GM21390 (cell line): Measurements from ENCODE around the gene ALK.

Experiments
- ATAC-seq: cut with Tn5 transposase; IDR thresholded peaks from one replicate; pipeline ENCODE4 v1.9.1; 2021; ENCODE audit not compliant: unreplicated experiment

Gene ALK

DNA sequence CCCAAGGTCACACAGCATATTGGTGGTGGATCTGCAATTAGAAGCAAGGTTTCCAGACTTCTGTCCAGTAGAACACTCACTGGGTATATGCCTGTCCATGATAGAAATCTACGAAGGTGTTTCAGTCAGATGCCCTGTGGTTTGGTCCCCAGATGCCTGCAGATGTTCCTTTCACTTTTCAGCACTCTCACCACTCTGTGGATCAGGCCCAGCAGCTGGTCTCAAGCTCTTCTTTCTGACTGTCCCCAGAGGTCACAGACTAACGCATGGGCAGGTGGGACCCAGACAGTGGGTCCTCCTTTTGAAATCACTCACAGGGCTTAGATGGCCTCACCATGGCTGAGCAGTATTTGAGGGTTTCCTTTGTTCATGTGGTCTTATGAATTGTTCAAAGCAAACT, 376.5 kb downstream of the ALK start:
- no peak for ATAC-seq

DNA sequence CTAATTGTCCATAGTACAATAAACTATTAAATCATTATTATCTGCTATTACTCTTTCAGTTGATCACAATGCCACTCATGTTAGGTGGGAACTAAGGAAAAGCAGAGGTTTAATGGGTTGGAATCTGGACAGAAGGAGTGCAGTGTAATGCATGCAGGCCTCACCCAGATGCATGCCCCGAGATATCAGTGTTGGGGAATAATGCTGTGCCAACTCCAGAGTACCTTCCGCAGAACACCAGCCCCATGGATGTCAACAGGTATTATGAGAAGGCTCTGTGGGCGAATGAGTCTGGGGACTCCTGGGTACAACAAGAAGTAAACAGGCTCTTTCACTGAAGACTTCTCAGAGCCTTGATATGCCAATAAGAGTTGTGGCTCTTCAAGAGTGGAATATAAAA, 377.4 kb downstream of the ALK start:
- no peak for ATAC-seq

DNA sequence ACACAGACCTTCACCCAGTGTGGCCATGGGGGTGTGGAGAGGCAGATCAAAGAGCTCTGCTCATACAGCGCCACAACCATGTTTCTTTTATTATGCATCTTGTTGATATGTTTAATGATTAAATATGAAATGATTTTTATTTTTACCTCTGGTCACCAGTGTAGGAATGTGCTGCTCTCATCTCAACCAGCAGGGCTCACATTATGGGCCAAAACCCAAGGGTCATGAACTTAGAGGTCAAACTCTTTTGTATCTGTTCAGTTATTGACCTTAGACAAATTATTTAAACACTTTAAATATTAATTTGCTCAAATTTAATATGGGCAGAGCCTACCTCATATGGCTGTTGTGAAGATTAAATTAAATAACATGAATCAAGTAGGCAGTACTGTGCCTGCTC, 386.2 kb downstream of the ALK start:
- ATAC-seq = no peak

DNA sequence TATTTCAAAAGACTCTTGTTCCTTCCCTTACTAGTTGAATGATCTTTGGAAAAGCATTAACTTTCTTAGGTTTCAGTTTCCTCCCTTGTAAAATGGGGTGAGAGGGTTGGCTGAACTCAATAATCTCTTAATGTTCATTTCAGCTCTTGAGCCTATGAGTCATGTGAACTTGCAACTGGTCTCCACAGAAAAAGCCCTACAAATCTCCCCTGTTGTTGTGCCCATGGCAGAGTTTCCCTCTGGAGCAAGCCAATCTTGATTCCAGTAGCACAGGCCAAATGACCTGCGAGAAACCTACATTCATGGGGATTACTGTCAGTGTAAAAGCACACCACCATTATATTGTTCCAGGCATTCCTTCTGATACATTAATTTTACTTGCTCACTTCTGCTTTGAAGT, 388.9 kb downstream of the ALK start:
- no peak for ATAC-seq

DNA sequence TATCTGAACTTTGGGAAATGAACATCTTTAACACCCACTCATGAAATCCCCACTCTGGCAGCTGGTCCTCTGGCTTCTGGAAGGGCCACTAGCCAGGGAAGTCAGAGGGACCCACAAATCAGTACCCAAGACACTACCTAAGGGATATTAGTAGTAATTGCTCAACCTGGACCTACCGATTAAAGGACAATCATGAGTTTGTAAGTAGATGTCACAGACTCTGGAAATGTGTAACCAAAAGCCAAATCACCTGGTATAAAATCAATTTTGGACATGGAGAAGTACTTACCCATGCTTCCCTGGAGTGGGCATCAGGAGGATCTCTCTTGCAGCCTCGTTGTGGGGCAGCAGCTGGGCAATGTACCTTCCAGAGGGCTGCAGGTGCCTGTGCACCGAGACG, 389.8 kb downstream of the ALK start:
- ATAC-seq = no peak

DNA sequence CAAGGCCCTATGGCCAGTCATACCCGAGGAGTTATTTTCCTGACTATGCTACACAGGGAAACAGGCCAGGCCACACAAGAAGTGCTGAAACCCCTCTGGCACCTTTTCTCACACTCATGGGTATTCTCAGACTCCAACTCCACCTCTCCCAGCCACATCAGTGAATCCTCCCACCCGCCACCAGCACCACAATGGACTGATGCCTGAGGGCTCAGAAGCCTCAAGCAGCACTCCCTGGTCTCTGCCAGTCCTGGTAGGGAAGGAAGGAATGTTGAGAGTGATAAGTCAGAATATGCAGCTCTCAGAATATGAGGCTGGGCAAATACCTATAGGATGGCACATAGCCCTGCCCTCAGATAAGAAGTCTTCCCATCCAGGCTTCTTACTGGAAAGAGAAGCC, 391.1 kb downstream of the ALK start:
- ATAC-seq = no peak

DNA sequence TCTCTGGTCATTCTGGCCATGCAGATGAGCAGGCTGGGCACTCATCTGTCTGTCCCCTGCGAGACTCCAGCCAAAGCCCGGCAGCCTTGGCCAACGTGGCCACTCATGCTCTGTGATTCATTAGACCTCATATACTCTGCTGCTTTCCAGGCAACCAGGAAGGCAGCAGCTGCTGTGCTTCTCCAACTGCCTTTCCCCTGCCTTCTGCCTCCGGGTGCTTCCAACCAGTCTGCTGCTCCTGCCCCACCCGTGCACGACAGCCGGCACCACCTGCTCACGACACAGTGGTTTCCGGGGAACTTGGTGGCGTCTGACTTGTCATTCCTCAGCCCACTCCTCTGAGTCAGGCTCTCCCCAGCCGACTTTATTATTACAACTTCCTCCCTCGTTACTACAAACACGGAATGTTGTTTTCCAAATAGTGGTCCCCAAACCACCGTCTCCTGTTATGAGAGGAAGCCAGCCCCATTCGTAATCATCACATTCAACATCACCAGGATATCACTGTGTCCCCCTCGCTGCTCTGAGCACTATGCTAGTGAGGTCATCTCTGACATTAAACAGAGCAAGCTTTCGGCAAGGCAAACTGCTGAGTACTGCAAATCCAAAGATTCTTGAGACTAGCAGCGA, 392.4 kb downstream of the ALK start:
- no peak for ATAC-seq

DNA sequence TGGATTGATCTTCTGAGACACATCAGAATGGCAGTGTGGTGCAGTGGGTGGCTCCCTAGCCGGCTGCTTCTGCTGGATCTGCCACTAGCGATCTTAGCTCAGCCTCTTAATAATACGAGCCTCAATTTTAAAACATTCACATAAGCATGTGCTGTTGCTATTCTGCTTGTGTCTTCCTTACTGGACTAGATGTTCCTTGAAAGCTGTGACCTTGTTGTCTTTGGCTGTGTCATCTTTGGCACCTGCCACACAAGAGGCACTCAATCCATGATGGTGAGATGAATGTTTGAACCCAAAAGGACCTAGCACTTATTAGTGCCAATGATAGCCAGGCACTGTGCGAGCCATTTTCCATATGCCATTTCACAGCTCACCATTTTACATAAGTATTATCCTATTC, 393.0 kb downstream of the ALK start:
- no peak for ATAC-seq

DNA sequence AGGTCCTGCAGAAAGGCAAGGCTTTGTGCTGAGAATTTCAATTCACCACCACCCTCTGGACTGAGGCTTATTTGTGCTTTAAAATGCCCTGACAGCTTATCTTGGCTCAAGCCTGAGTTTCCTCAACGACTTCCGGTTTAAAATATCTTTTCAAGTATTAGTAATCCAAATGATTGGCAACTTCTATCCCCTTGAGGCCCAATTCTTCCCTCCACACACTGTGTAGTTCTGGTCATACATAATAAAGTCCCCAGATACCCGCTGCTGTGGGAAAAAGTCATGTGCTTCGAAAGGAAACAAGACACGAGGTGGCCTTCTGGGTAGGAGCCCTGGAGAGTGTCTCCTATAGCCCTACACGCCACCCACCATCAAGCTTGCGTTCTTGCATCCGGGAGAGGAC, 393.4 kb downstream of the ALK start:
- ATAC-seq = no peak

DNA sequence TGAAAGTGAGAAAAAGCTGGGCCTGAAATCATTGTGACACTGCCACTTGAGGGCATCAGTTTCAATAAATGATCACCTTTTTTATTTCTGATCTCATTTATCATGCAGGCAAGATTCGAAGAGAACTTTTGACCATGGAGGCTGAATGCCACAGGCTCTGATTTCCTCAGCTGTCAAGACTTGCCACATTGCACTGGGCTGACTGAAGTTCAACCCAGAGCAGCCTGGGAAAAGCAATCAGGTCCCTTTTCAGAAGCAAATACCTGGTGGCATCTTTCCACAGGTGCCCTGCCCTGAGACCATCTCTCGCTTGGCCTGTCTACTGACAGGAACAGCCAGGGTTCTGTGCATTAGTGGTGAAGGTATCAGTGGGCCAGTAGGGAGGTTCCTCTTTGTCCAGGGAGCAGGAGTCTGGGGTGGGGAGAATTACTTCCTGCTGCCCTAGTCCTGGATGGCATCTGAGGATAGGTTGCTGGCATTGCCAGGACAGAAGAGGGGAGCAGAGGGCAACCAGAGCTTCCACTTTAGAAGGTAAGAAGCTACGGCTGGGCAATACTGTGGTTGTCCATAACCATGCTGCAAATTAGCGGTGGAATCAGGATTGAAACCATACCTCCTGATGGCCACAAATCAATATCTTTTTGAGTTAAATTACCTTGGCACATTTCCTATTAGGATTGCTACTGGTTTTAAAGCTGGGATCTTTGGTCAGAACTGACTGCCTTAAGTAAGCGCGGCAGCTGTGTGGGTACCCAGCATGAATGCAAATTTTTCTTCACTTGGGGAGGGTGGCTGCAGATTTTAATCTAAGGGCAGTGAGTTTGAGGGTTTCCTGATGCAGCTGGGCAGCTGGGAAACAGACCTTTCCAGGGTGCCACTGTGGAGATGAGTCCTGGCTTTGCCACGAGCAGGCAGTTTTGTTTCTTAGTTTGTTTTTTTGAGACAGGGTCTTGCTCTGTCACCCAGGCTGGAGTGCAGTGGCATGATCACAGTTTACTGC, 394.5 kb downstream of the ALK start:
- ATAC-seq = no peak

DNA sequence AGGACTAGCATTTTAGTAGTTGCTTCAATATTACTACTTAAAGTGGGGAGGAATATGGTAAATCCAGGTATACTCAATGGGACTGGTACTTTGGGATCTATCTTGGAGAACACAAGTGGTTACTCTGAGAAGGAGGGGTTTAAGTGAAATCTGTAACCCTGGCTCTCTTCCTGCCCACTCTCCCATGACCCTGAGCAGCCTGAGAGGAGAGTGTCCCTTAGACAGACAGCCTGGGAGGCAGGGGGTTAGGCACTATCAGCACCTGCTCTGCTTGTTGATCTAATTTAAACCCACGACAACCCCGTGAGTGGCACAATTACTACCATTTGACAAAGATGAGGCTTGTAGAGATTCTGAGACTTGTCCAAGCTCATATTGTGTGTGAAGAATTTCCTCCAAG, 395.5 kb downstream of the ALK start:
- ATAC-seq = no peak

DNA sequence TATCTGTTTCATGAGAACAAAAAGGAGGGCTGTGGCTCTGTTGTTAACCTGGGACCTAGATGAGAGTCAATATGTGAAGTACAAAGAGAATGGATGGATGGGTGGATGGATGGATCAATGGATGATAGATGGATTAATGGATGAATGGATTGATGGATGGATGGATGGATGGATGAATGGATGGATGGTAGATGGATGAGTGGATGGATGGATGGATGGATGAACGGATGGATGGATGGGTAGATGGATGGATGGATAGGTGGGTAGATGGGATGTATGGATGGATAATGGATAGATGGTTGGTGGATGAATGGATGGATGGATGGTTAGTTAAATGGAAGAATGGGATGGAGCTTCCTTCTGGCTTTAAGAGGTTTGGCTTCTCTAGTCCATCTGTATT, 396.7 kb downstream of the ALK start:
- no peak for ATAC-seq

DNA sequence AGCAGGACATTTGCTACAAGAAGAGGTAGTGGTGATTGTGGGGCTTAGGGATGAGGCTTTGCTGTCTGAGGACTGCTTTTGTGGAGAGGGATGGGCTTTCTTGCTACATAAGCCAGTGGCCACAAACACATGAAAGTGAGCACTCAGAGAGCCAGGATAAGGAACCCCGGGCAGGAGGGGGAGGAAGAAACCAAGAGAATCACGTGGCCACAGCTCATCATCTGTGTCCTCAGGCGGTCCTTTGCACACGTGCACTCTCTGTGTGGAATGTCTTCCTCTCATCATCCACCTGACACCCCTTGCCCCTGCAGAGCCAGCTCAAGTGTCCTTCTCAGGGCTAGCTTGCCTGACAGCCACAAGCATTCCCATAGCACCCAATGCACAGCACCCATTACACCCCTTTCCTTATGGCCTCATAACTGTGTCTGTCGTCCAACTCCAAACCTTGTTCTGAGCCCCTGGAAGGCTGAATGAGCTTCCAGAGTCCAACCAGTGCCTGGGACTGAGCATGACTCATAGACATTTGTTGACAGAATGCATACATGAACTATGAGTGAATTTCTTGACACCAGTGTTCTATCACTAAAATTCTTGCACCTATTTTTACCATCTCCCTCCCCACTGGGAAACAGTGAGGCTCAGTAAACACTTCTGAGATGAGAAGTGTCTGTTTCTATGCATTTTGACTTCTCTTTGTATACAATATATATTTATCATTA, 398.3 kb downstream of the ALK start:
- ATAC-seq = no peak

DNA sequence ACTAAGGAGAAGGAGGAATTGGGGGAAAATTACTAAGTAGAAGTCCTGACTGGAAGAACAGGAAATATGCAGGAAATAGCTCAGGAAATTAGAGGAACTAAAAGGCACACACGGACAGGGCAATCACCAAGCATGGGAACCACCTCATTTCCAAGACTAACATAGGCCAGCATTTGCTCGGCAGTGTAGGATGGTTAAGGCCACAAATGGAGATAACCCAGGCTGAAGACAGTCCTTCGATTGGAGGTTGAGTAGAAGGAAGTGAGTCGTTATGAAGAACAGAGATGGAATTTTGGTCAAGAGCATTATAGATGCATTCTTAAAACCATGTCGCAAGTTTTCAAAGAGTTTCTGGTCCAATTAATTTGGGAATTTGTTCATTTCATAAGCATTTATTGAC, 401.4 kb downstream of the ALK start:
- no peak for ATAC-seq

DNA sequence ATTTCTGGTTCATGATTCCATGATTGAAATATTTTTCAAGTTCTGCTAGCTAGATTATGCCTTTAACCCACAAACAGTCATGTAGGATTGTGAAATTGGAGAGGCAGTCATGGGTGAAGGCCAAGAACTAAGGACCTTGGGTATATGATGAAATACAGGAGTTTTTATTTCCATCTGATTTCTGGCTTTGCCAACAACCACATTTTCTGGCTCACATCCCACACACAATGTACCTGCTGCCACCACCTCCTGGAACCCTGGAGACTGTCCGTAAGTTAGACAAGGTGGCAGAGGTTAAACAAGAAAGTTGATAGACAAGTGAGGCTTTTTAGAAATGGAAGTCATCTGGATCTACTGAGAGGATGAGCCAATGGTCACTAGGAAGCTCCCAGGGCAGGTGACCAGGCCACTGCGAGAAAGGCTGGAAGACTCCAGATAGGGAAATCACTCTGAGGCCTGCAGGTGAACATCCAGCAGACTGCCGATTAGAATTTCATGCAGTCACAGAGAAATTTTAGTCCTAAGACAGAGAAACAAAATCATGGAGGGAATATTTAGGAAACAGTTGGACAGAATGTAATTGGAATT, 402.0 kb downstream of the ALK start:
- no peak for ATAC-seq

DNA sequence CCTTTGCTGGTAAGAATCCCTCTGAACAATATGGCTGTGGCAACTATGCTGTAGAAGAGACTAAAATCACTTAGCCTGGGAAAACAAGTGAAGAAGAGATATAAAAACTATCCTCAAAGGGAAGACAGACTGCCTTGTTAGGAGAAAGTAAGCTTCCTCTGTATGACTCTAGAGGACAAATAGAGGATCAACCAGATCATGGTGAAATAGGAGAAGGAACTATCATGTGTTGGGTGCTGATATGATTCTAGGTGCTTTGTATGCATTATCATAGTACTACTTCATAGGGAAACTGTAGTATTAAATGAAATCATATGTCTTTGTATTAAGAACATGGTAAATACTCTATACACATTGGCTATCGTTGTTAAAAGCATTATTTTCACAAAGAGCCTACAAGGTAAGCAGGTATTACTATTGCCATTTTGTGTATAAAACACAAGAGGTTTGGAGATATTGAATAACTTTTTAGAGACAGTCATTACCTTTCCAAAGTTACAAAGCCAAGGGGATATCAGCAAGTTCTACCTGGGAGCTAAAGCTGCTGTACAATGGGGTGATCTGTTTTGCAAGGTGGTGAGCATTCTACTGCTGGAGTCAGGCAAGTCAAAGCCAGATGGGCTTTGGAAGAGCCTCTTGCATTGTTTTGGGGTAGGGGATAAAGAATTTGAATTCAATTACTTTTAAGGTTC, 402.6 kb downstream of the ALK start:
- ATAC-seq = no peak

DNA sequence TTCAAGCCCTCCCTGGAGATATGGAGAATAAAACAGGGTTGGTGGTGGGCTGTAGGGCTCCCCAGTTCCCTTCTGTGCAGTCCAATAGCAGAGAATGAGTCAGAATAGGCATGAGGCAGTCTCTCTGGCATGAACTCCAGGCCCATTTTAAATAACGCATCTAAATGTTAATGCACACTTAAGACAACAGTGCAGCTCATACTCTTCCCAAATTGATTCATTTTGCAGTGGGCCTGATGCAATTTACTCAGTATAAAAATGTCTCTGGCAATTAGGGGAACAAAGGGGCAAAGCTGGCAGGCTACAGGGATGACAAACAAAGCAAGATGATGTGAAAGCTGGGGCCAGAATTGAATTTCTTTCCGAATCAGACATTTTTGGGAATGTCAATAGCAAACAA, 403.4 kb downstream of the ALK start:
- no peak for ATAC-seq

DNA sequence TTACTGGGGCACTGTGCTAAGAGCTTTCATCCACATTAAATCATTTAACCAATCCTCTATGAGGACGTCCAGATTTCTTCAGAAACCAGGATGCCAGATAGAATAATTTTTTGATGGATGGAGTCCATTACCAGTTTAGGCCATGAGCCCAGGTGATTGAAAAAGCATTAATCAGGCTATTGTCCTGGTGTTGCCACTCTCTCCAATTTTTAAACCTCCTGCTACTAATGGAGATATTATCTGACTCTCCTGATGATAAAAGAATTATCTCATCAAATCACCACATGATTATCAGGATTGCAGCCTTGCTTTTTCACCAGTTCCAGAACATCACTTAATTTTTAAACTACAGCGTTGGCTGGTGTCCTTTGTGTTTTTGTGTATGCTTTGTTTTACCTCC, 404.0 kb downstream of the ALK start:
- ATAC-seq = no peak

DNA sequence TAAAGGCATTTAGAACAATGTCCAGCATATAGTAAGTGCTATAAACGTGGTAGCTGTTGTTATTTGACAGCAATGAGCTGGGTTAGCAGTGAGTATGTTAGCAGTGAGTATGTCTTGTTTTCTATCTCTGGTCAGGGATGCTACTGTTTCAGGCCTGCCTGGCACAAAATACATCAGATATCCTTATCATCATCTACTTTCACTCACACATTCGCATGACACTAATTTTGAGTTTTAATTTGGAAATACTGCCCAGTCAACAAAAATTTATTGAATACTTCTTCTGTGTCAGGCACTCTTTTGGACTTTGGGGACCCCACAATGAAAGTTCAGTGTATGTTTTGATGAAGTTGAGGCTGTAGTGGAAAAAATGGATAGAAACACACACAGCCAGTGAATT, 404.6 kb downstream of the ALK start:
- ATAC-seq = no peak

DNA sequence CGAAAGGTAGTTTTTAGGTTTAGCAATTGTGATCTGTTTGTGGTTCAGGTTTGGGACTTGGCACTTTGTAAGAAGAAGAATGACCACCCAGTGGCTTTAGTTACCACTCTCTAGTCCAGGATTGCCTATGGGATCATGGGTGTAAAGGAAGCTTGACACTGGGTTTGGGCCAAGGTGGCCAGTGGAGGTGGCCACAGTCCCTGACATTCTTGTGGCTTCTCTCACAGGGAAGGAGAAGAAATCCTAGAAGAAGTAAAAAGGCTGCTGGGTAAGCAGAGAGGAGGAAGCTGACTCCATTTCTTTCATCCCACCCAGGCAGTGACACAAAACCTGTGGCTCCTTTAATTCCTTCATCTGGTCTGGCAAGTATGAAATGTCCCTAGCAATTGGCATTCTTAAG, 411.5 kb downstream of the ALK start:
- no peak for ATAC-seq

DNA sequence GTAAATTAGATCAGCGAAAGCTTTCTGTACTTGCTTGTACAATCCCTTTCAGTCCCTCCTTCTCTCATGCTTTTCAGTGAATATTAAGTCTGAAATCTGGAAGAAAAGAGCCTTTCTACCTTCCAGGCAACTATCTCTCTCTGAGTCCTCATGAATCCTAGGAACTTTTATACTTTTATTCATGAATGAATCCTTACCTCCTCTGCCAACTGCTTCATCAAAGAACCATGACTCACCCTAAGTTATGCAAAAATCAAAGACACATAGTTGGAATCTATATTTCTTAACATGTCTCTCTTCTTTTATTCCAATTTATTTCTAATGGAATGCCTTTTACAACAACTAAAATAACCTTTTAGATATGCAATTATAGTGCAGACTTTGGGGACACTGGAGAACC, 412.0 kb downstream of the ALK start:
- ATAC-seq = no peak
